ENCODE results near the gene PEA15.

The PEA15 gene

GRCh38 chr1:160239582-160240299 lies 34.6 kb downstream of the PEA15 start:
- DNase-seq (ENCODE audit: low read depth): no peak

DNA sequence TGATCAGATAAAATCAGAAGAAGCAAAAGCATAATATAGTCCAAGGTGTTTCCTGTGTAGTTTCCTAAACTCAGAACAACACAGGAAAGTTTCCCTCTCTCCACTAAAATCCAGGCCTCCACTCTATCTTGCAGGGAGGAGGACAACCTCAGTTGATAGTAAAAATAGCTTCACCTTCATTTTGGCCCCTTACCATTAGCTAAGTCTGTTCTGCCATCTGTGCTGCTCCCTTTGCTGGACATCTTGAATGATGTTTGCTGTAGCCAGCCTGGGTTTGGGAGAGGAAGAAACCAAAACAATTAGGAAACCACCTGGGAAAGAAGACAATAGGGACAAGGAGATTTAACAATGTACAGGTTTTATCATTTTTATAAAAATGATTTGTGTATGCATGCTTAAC lies 38.6 kb downstream of the PEA15 start:
- no peak for DNase-seq (ENCODE audit: low read depth)

- no peak for DNase-seq (ENCODE audit: low read depth)
Observed at GRCh38 chr1:160244209-160244608, 39.0 kb downstream of the PEA15 start.

DNA sequence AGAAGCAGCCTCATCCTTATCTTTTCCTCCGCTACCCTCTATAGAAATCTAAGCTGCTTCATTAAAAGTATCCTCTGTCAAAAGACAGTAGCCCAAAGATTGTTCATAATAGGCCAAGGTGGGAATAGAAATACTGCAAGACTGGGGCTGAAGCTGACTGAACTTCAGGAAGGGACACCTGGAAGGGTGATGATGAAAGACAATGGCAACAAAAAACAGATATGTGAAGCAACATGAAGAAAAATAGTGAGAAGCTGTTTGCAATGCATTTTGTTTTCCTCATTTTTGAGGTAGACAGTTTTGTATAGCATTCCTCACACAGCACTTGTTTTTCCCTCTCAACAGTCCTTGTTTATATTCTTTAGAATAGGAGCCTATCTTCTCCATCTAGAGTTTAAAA lies 40.2 kb downstream of the PEA15 start:
- no peak for DNase-seq (ENCODE audit: low read depth)

DNA sequence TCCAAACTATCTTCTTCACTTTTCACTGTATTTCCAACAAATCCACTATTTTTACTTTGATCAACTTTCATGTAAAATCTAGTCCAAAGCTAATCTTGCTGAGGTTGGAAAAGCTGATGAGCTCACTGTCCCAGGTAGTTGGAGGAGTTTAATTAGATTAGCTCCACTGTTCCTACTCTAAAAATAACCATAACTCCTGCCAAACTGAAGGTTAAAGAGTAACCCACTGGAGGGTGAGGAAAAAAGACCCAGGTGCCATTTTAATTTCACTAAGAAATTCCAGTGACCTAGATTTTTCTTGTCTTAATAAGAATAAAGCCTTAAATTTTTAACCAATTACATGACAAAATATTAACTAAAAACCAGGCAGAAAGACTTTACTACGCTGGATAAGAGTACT lies 41.9 kb downstream of the PEA15 start:
- no peak for DNase-seq (ENCODE audit: low read depth)

DNA sequence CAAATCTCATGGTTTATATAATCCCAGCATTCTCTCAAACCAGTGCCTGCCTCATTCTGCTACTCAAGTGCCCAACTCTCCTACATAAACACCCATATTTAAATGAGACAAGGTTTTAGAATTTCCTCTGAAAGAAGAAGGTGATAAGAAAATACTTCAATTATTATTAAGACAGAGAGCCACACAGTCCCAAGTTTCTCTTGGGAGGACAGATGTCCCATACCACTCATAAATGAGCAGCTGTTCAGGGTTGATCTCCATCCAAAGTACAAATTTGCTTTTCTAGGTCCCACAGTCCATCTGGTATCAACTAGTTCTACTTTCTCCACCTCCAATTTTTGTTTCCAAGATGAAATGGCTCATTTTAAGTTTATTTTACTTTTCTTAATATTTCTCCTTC lies 45.8 kb downstream of the PEA15 start:
- no peak for DNase-seq (ENCODE audit: low read depth)

DNA sequence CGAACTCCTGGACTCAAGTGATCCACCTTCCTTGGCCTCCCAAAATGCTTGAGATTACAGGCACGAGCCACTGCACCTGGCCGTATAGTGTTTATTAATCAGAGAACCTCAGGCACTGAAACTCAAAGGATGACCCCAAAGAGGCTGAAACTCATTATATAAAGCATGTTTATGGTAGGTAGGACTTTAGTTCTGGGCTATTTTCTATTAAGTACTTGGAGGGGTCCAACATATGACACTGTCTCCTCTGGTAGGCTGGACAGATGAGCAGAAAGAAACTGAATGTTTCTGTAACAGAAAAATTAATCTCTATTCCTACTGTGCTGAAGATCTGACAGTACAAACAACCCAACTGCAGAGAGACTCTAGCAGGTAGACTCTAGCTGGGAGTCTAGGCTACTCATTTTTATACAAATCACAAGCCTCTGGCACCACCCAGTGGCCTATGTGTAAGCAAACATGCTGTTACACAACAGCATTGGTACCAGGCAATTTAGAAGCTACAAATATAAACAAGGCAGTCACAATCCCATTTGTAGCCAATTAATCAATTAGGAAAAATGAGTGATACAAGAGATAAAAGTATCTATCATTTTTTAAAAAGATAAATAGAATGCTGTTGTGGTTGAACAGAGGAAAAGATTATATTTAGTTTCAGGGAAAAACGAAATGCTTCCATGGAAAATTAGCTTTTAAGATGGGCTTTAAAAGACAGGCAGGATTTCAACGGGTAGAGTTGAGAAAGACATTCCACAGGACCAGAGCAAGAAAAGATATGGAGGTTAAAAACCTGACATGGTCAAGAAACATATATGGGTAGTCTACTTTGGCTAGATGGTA lies 46.7 kb downstream of the PEA15 start:
- DNase-seq (ENCODE audit: low read depth): peak; percentile 20

DNA sequence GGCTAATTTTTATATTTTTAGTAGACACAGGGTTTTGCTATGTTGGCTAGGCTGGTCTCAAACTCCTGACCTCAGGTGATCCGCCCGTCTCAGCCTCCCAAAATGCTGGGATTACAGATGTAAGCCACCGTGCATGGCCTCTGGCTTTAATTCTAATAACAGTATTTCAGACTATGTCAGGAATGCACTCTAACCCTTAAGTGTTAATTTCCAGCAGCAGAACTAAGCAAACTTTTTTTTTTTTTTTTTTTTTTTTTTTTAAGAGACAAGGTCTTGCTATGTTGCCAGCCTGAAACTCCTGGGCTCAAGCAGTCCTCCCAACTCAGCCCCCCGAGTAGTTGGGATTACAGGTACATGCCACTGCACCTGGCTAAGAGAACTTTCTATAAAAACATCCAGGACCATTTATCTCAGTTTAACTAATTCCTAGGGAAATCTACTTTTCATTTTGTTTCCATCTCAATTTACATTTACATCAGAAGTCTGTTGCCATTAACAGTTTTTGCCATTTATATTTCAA lies 50.7 kb downstream of the PEA15 start:
- no peak for DNase-seq (ENCODE audit: low read depth)

- no peak for DNase-seq (ENCODE audit: low read depth)
Observed at GRCh38 chr1:160256396-160257046, 51.3 kb downstream of the PEA15 start.

GRCh38 chr1:160257411-160258015 lies 52.3 kb downstream of the PEA15 start:
- no peak for DNase-seq (ENCODE audit: low read depth)

DNA sequence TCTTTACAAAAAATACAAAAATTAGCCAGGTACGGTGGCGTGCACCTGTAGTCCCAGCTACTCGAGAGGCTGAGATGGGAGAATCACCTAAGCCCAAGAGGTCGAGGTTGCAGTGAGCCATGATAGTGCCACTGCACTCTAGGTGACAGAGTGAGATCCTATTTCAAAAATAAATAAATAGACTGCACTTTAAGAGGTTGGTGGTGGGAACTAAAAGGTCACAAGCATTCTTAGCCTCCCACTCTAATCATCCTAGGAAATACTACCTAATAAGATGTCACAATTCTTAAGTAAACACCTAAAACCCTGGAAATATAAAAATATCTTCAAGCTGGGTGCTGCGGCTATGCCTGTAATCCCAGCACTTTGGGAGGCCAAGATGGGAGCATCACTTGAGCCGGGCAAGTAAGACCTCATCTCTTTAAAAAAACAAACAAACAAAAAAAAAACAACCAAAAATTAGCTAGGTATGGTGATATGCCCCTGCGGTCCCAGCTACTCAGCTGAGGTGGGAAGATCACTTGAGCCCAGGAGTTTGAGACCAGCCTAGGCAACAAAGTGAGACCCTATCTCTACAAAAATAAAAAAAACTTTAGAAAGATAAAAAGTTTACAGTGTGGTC lies 53.1 kb downstream of the PEA15 start:
- no peak for DNase-seq (ENCODE audit: low read depth)

DNA sequence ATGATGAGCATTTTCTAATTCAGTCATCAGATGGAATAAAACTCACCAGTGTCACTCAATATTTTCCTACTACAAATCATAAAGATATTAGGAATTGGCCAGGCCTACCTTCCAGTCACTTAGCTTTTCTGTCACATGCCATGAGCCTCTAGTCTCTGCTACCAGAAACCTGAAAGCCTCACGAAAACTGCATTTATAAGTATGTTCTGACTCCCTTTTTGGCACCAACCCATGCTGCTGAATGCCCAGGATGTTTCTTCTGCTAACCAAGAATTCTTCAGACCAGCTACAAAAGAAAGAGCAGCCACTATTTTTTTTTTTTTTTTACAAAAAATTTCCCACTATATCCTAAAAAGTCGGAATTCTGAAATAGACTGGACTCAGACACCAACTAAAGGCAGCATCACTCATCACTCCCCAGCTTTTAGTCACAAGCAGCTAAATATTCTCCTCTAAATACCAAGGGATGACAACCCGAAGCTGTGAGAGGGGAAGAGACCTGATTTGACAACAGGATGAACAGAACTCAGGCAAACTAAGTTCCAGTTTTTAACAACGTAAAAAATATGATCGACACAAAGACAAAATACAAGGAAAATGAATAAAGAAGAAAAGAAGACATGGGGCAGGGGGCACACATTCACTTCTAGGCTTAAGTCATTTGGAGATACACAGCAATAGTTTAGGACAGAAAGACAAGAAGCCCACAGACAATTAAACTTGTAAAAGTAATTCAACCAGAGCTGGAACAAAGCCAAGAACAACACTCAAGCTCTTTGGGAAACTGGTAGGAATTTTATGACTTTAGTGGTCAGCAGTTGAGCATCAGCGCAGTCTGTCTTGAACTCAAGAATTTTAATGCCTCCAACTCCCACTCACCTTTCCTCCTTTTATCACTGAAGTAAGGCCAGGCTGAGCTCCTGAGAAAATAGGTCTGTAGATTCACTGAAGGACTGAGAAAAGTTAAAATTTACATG lies 55.5 kb downstream of the PEA15 start:
- DNase-seq (ENCODE audit: low read depth): no peak

GRCh38 chr1:160261556-160261892 lies 56.3 kb downstream of the PEA15 start:
- peak; percentile 73 for DNase-seq (ENCODE audit: low read depth)

- DNase-seq (ENCODE audit: low read depth): peak; percentile 97
Observed at GRCh38 chr1:160261893-160262794, 57.0 kb downstream of the PEA15 start, which contains the start of gene DCAF8. TSS of gene DCAF8 (minus strand) at chr1:160262549. CDS start at chr1:160244008, 18,541 bp downstream.

DNA sequence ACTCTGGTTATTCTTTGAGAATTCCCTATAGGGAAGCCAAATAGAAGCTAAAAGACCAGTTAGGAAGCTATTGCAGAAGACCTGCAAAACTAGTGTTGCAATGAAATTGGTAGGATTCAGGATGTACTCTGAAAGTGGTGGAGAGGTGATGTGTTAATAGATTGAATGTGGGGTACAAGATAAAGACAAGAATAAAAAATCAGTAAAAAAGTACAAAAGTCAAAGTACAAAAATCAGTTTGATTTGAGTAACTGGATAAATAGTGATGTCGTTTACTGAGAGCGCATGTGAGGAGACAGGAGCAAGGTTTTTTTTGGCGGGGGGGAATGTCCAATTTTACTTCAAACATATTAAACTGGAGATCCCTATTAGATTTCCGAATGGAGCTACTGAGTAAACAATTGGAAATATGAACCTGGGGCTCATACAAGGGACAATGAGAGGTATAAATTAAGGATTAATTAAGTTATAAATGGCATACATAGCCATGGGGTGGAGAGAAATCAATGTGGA lies 59.7 kb downstream of the PEA15 start:
- no peak for DNase-seq (ENCODE audit: low read depth)

Data from activated T-cell treated with anti-CD3 and anti-CD28 coated beads for 24 hours (primary cell).